Measurements from ENCODE around the gene FBXL14. TPM values are rescaled to one million over a fixed set of nuclear protein-coding genes. Genes with fewer than 3 reads are reported as not detected.

Gene FBXL14
- total and polyA plus RNA-seq, 9 of the 15 experiments (the other 6 are each of a cell fraction or from before 2014, with no cell fraction given) = 0.13 to 9.8 (median 3.3) TPM

DNA sequence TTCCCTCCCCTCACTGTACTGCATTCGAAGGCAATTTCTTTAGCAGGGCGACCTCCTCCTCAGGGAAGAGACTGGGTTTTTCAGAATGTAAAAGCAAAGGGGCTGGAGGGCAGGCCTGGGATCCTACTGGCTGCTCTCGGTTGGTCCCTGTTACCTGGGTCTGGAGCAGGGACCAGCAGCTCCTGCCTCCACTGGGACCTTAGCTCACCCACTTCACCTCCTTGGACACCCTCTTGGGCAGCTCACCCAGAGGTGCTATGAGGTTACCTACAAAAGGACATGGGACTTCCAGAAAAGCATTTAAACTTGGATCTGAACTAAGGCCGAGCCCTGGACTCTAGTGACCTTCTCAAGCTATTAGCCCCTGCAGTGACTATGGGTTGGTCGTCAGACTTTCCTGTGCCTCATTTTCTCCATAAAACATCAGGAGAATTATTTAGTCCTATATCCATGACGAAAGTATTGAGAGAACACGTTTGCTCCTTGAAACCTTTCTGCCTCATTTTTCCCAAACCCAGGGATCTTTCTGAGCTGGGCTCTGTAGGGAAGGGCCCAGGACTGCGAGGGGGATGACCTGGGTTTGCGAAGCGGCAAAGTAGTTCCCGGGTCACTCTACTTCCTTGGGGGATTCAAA, 65.0 kb downstream of the FBXL14 start (continued):
- TF ChIP-seq, protein P1, sequence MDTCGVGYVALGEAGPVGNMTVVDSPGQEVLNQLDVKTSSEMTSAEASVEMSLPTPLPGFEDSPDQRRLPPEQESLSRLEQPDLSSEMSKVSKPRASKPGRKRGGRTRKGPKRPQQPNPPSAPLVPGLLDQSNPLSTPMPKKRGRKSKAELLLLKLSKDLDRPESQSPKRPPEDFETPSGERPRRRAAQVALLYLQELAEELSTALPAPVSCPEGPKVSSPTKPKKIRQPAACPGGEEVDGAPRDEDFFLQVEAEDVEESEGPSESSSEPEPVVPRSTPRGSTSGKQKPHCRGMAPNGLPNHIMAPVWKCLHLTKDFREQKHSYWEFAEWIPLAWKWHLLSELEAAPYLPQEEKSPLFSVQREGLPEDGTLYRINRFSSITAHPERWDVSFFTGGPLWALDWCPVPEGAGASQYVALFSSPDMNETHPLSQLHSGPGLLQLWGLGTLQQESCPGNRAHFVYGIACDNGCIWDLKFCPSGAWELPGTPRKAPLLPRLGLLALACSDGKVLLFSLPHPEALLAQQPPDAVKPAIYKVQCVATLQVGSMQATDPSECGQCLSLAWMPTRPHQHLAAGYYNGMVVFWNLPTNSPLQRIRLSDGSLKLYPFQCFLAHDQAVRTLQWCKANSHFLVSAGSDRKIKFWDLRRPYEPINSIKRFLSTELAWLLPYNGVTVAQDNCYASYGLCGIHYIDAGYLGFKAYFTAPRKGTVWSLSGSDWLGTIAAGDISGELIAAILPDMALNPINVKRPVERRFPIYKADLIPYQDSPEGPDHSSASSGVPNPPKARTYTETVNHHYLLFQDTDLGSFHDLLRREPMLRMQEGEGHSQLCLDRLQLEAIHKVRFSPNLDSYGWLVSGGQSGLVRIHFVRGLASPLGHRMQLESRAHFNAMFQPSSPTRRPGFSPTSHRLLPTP (IDR thresholded peaks at IDR 0.05; ENCODE audit: borderline replicate concordance, extremely low read depth, insufficient read length) = no peak
- TF ChIP-seq, protein P2, sequence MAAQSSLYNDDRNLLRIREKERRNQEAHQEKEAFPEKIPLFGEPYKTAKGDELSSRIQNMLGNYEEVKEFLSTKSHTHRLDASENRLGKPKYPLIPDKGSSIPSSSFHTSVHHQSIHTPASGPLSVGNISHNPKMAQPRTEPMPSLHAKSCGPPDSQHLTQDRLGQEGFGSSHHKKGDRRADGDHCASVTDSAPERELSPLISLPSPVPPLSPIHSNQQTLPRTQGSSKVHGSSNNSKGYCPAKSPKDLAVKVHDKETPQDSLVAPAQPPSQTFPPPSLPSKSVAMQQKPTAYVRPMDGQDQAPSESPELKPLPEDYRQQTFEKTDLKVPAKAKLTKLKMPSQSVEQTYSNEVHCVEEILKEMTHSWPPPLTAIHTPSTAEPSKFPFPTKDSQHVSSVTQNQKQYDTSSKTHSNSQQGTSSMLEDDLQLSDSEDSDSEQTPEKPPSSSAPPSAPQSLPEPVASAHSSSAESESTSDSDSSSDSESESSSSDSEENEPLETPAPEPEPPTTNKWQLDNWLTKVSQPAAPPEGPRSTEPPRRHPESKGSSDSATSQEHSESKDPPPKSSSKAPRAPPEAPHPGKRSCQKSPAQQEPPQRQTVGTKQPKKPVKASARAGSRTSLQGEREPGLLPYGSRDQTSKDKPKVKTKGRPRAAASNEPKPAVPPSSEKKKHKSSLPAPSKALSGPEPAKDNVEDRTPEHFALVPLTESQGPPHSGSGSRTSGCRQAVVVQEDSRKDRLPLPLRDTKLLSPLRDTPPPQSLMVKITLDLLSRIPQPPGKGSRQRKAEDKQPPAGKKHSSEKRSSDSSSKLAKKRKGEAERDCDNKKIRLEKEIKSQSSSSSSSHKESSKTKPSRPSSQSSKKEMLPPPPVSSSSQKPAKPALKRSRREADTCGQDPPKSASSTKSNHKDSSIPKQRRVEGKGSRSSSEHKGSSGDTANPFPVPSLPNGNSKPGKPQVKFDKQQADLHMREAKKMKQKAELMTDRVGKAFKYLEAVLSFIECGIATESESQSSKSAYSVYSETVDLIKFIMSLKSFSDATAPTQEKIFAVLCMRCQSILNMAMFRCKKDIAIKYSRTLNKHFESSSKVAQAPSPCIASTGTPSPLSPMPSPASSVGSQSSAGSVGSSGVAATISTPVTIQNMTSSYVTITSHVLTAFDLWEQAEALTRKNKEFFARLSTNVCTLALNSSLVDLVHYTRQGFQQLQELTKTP (IDR thresholded peaks at IDR 0.05; ENCODE audit: low read depth in 1 of 2, partially characterized antibody in 2 of 2) = no peak
- TF ChIP-seq MTA1 (IDR thresholded peaks at IDR 0.05; ENCODE audit: borderline replicate concordance) = no peak
- TF ChIP-seq, protein P3, sequence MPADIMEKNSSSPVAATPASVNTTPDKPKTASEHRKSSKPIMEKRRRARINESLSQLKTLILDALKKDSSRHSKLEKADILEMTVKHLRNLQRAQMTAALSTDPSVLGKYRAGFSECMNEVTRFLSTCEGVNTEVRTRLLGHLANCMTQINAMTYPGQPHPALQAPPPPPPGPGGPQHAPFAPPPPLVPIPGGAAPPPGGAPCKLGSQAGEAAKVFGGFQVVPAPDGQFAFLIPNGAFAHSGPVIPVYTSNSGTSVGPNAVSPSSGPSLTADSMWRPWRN (IDR thresholded peaks at IDR 0.05; ENCODE audit: low read depth) = no peak
